GM21825 (cell line): ENCODE results near the gene HM13.
"Not testable (repeated sequence)": the region's sequence is repeated elsewhere in the genome, so short reads cannot be mapped to it uniquely, and the experiment has no call there.

ENCODE experiments used
- ATAC-seq: cut with Tn5 transposase; IDR thresholded peaks from one replicate; pipeline ENCODE4 v1.9.1; 2021; ENCODE audit warnings: mild to moderate bottlenecking, moderate library complexity; ENCODE audit not compliant: unreplicated experiment

Gene HM13

DNA sequence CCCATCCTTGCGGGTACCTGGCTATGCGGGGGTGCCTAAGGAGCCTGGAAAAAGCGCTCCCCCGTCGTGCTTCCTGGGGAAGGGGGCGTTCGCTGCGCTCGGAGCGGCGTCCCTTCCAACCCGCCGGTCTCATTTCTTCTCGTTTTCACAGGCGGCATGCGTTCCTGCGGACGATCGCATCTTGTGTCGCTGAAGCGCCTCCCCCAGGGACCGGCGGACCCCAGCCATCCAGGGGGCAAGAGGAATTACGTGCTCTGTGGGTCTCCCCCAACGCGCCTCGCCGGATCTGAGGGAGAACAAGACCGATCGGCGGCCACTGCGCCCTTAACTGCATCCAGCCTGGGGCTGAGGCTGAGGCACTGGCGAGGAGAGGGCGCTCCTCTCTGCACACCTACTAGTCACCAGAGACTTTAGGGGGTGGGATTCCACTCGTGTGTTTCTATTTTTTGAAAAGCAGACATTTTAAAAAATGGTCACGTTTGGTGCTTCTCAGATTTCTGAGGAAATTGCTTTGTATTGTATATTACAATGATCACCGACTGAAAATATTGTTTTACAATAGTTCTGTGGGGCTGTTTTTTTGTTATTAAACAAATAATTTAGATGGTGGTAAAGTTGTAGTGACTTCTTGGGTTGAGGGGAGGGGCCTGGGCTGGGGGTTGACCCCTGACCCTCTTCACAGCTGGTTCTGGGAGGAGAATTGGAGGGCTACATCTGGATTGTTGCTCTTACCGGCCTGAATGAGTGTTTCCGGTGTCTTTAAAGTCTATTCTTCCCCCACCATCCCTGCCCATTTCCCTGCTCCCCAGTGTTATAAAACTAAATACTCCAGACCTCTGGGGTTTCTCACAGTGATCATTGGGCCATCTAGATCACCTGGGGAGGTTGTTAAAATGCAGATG lies 91.9 kb downstream of the HM13 start:
- no peak for ATAC-seq

- no peak for ATAC-seq
These were observed 92.8 kb downstream of the HM13 start for GRCh38 chr20:31606804-31607639.

DNA sequence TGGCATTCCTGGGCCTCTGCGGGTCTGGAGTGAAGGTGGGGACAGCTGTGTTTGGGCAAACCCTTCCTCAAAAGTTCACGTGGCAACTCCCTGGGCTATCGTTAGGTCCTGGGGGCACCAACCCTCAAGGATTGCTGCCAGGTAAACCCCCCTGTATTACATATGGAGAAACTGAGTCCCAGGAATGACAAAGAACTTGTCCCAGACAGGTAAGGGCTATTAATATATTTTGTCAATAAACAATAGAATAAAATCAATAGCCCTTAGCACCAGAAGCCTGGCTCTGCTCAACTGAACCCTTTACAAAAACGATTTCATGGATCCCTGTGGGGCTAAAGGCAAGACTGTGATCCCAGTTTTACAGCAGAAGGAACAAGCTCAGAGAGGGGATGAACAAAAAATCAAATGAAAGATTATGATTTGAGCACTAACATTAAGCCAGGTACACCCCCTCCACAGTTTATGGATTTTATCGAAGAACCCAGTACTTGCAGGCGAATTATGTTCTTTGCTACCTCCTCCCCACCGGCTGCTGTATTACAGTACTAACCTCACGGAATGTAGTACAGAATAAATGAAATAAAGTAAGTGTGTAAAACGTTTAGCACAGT lies 93.5 kb downstream of the HM13 start:
- no peak for ATAC-seq

GRCh38 chr20:31608251-31608945 lies 94.2 kb downstream of the HM13 start:
- ATAC-seq: no peak

- ATAC-seq: not testable (repeated sequence)
These were observed 98.0 kb downstream of the HM13 start for GRCh38 chr20:31612271-31612640.

DNA sequence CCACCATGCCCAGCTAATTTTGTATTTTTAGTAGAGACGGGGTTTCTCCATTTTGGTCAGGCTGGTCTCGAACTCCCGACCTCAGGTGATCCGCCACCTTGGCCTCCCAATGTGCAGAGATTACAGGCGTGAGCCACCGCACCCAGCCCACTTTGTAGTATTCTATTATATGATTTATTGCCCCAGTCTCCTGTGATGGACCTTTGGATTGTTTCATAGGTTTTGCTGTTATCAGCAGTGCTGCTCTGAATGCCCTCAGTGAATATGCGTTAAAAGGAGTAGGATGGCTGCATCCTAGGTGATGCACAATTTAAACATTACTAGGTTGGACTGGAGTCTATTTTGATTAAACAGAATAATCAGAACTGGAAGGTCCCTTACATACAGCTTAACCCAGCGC lies 101.2 kb downstream of the HM13 start:
- no peak for ATAC-seq

DNA sequence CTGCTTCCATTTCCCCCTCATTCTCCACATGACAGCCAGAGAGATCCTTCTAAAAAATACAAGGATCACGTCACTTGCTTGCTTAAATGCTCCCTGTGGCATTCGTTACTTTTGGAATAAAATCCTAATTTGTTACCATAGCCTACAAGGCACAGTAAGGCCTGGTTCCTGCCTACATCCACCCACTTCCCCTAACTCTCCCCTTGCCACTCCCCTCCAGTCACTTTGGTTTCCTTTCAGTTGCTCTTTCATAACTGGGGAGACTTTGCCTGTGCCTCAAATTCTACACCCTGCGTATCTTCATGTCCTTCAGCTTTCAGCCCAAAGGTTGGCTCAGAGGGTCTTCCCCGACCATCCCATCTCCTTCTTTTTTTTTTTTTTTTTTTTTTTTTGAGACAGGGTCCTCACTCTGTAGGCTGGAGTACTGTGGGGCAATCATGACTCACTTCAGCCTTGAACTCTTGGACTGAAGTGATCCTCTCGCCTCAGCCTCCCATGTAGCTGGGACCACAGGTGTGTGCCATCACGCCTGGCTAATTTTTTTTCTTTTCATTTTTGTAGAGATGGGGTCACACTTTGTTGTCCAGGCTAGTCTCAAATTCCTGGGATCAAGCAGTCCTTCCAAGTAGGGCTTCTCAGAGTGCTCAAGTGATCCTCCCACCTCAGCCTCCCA lies 103.3 kb downstream of the HM13 start:
- no peak for ATAC-seq
